Measurements from ENCODE around the gene CCNA2. TPM values are rescaled to one million over a fixed set of nuclear protein-coding genes. Genes with fewer than 3 reads are reported as not detected.

CCNA2 gene
- total and polyA plus RNA-seq, 2 donors from 2014 or later: 0.71 to 1.4 TPM

DNA sequence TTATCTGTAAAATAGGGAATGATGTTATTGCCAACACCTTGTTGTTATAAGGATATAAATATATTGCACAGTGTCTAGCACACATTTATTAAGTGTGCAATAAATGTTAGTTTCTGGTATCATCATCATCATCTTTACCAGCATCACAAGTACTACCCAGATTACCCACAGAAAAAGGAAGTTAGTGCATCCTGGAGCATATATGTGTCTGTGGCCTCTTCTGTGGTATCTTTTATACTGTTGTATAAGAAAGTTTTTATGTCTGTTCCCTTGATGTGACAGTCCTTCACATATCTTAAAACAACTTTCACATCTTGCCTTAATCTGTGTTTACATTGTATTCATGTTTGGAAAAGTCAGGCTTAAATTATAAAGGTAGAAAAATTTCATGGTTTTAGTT is 12.6 kb downstream of the CCNA2 start:
- DNase-seq (no peak), FAIRE-seq (no peak)
- H3K9ac ChIP-seq (ENCODE audit: low read length in 3 of 3): no peak overlapping the region
- H3K36me3 ChIP-seq (ENCODE audit: control insufficient read depth in 2 of 3, insufficient read depth in 3 of 3, low read length in 3 of 3): peaks cover 5 to 22% (median 9%) of the 10 kb centered on the region in 3 donors
- no peak for TF ChIP-seq CTCF (IDR thresholded peaks at IDR 0.05; ENCODE audit: borderline replicate concordance, extremely low read depth, insufficient read depth)
- H3K27me3 ChIP-seq (ENCODE audit: control insufficient read depth, insufficient read depth, low read length): no peaks in the 10 kb centered on the region
- no peak overlapping the region for H3K4me3 ChIP-seq (ENCODE audit: low read length in 3 of 3)
- no peaks in the 10 kb centered on the region for H3K9me3 ChIP-seq (ENCODE audit: control insufficient read depth in 2 of 3, insufficient read depth in 1 of 3, low read length in 3 of 3)
- intact Hi-C loops (cut with DNase I): no loop called here
- no peak overlapping the region for H3K27ac ChIP-seq (ENCODE audit: low read depth in 2 of 2, low read length in 2 of 2)
- no peaks in the 10 kb centered on the region for H3K4me1 ChIP-seq (ENCODE audit: control insufficient read depth in 2 of 3, insufficient read depth in 2 of 3, low read depth in 1 of 3, low read length in 3 of 3)

DNA sequence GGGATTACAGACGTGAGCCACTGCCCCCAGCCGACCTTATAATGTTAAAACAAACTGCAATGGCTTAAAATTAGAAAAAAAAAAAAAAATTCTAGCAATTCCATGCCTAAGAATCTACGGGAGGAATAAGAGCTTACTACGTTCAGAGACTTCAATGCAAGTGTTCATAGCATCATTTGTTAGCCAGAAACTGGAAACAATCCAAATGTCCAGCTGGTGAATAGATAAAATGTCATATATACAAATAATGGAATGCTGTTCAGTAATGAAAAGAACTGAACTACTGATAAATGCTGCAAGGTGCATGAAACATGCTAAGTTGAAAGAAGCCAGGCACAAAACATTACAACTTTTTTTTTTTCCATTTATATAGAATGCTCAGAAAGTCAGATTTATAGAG is 17.3 kb downstream of the CCNA2 start:
- intact Hi-C loops (cut with DNase I): no loop called here
- H3K9ac ChIP-seq (ENCODE audit: low read length in 3 of 3): no peak overlapping the region
- TF ChIP-seq CTCF (IDR thresholded peaks at IDR 0.05; ENCODE audit: borderline replicate concordance, extremely low read depth, insufficient read depth): no peak
- no peak overlapping the region for H3K27ac ChIP-seq (ENCODE audit: low read depth in 2 of 2, low read length in 2 of 2)
- H3K27me3 ChIP-seq (ENCODE audit: control insufficient read depth, insufficient read depth, low read length): no peaks in the 10 kb centered on the region
- peaks cover 0 to 3% (median 2%) of the 10 kb centered on the region in 3 donors for H3K4me1 ChIP-seq (ENCODE audit: control insufficient read depth in 2 of 3, insufficient read depth in 2 of 3, low read depth in 1 of 3, low read length in 3 of 3)
- H3K4me3 ChIP-seq (ENCODE audit: low read length in 3 of 3): no peak overlapping the region
- H3K9me3 ChIP-seq (ENCODE audit: control insufficient read depth in 2 of 3, insufficient read depth in 1 of 3, low read length in 3 of 3): no peaks in the 10 kb centered on the region
- FAIRE-seq: no peak
- peaks cover 5 to 11% (median 8%) of the 10 kb centered on the region in 3 donors for H3K36me3 ChIP-seq (ENCODE audit: control insufficient read depth in 2 of 3, insufficient read depth in 3 of 3, low read length in 3 of 3)
- no peak for DNase-seq

- DNase-seq (no peak), FAIRE-seq (no peak)
- Histone ChIP-seq H3K27ac (ENCODE audit: low read depth in 2 of 2, low read length in 2 of 2) (no peak overlapping the region), H3K4me1 (ENCODE audit: control insufficient read depth in 2 of 3, insufficient read depth in 2 of 3, low read depth in 1 of 3, low read length in 3 of 3) (peaks cover 0 to 3% (median 2%) of the 10 kb centered on the region in 3 donors), H3K4me3 (ENCODE audit: low read length in 3 of 3) (peak overlapping the region; percentile 77 to 97 (median 81)), H3K36me3 (ENCODE audit: control insufficient read depth in 2 of 3, insufficient read depth in 3 of 3, low read length in 3 of 3) (peaks cover 0 to 8% (median 8%) of the 10 kb centered on the region in 3 donors), H3K27me3 (ENCODE audit: control insufficient read depth, insufficient read depth, low read length) (no peaks in the 10 kb centered on the region), H3K9me3 (ENCODE audit: control insufficient read depth in 2 of 3, insufficient read depth in 1 of 3, low read length in 3 of 3) (no peaks in the 10 kb centered on the region), H3K9ac (ENCODE audit: low read length in 3 of 3) (peak overlapping the region; percentile 63 to 92 (median 82))
- TF ChIP-seq CTCF (IDR thresholded peaks at IDR 0.05; ENCODE audit: borderline replicate concordance, extremely low read depth, insufficient read depth): no peak
- intact Hi-C loops (cut with DNase I): no loop called here
Observed at GRCh38 chr4:121801715-121802075, 22.0 kb downstream of the CCNA2 start.
